B cell (primary cell): ENCODE results near the gene SMAP2. TPM values are rescaled to one million over a fixed set of nuclear protein-coding genes. Genes with fewer than 3 reads are reported as not detected.
"Not testable (repeated sequence)": the region's sequence is repeated elsewhere in the genome, so short reads cannot be mapped to it uniquely, and the experiment has no call there.

Experiments
- ATAC-seq: fragments of 200-7000 bp; cut with Tn5 transposase; one replicate; pipeline ENCODE4 v1.10.0; 2021; ENCODE audit warnings: low read depth, mild to moderate bottlenecking, moderate number of reproducible peaks, moderate library complexity
- CTCF ChIA-PET: fragments of 350-600 bp; sonication (Branson Sonifier 250); formaldehyde crosslinking; loops from one replicate; lab custom pipeline; 2021; ENCODE audit warnings: antibody characterized with exemption, inconsistent platforms; lab: Charles Lee
- POLR2A ChIA-PET: fragments of 350-600 bp; sonication (Branson Sonifier 250); formaldehyde crosslinking; loops from one replicate; lab custom pipeline; 2021; ENCODE audit warnings: antibody characterized with exemption; lab: Charles Lee
- DNase-seq: peaks from one replicate; pipeline ENCODE4 v3.0.0; 2013
- H2AFZ ChIP-seq: 2 replicates; pipeline ENCODE4 v1.6.1; 2012; ENCODE audit warnings: mild to moderate bottlenecking, low read depth, low read length; ENCODE audit not compliant: insufficient read depth, poor library complexity, severe bottlenecking
- H3K27ac ChIP-seq, 2 donors: 1 replicate in 1 of 2; 2 replicates in 1 of 2; pipeline ENCODE4 v1.5.1; 2012 to 2013; ENCODE audit warnings: low read length in 2 of 2, mild to moderate bottlenecking in 2 of 2, moderate library complexity in 1 of 2
- H3K27me3 ChIP-seq, 4 experiments: fragments of 200-600 bp in 1 of 4; sonication (generic) in 1 of 4; replicated peaks in 1 of 4; 1 replicate in 2 of 4; 2 replicates in 2 of 4; pipeline versions ENCODE4 v1.6.1 to v1.7.0; 2013 to 2016; ENCODE audit warnings: low read length in 3 of 4, mild to moderate bottlenecking in 2 of 4, mixed read lengths in 1 of 4, moderate library complexity in 1 of 4; ENCODE audit not compliant: insufficient read depth in 4 of 4, control insufficient read depth in 3 of 4; ENCODE audit errors: control extremely low read depth in 1 of 4
- H3K36me3 ChIP-seq, 2 experiments: replicated peaks in 1 of 2; 1 replicate in 1 of 2; 2 replicates in 1 of 2; pipeline versions ENCODE4 v1.6.1 to v1.7.1; 2013; ENCODE audit warnings: low read length in 1 of 2; ENCODE audit not compliant: insufficient read depth in 2 of 2, control insufficient read depth in 1 of 2; ENCODE audit errors: control extremely low read depth in 1 of 2, extremely low read depth in 1 of 2
- H3K4me1 ChIP-seq, 2 donors: fragments of 200-600 bp in 1 of 2; sonication (generic) in 1 of 2; 1 replicate in 1 of 2; 2 replicates in 1 of 2; pipeline versions ENCODE4 v1.5.1 to v1.6.1; 2013 to 2017; ENCODE audit warnings: low read length in 2 of 2; ENCODE audit not compliant: control insufficient read depth in 2 of 2, insufficient read depth in 2 of 2
- H3K4me2 ChIP-seq: replicated peaks from 2 replicates; pipeline ENCODE3; 2012; ENCODE audit warnings: mild to moderate bottlenecking, low read depth, low read length; ENCODE audit not compliant: poor library complexity, severe bottlenecking
- H3K4me3 ChIP-seq, 5 experiments: fragments of 200-600 bp in 1 of 5; sonication (generic) in 1 of 5; 1 replicate in 3 of 5; 2 replicates in 2 of 5; pipeline versions ENCODE4 v1.5.1 to v1.7.0; 2011 to 2016; ENCODE audit warnings: low read length in 4 of 5, mild to moderate bottlenecking in 4 of 5, low read depth in 2 of 5, control low read depth in 1 of 5, moderate library complexity in 1 of 5; ENCODE audit not compliant: insufficient read depth in 1 of 5; ENCODE audit errors: control extremely low read depth in 1 of 5, extremely low read depth in 1 of 5
- H3K79me2 ChIP-seq: fragments of 200-600 bp; sonication (generic); one replicate; pipeline ENCODE4 v1.6.0; 2016; ENCODE audit warnings: low read length; ENCODE audit not compliant: control insufficient read depth, insufficient read depth
- H3K9ac ChIP-seq: fragments of 200-600 bp; sonication (generic); 2 replicates; pipeline ENCODE4 v1.6.1; 2017; ENCODE audit warnings: mild to moderate bottlenecking, low read length, moderate library complexity
- H3K9me3 ChIP-seq, 3 donors: one replicate each; pipeline versions ENCODE4 v1.6.1 to v1.7.1; 2013; ENCODE audit warnings: low read length in 2 of 3; ENCODE audit not compliant: control insufficient read depth in 2 of 3, insufficient read depth in 1 of 3; ENCODE audit errors: control extremely low read depth in 1 of 3
- H4K20me1 ChIP-seq: 2 replicates; pipeline ENCODE4 v1.6.0; 2012; ENCODE audit warnings: mild to moderate bottlenecking, low read length; ENCODE audit not compliant: insufficient read depth, control insufficient read depth, poor library complexity, severe bottlenecking
- H3K27ac Mint-ChIP-seq: one replicate; pipeline ENCODE4 v1.8.0; 2021; ENCODE audit warnings: mixed read lengths
- H3K27me3 Mint-ChIP-seq: one replicate; pipeline ENCODE4 v1.8.0; 2021; ENCODE audit warnings: mixed read lengths
- H3K4me1 Mint-ChIP-seq: one replicate; pipeline ENCODE4 v1.8.0; 2021; ENCODE audit warnings: mixed read lengths
- H3K4me3 Mint-ChIP-seq: one replicate; pipeline ENCODE4 v1.8.0; 2021; ENCODE audit warnings: mixed read lengths
- H3K9me3 Mint-ChIP-seq: one replicate; pipeline ENCODE4 v1.8.0; 2022; ENCODE audit warnings: mixed read lengths; ENCODE audit not compliant: insufficient read depth
- EZH2 ChIP-seq: IDR thresholded peaks from 2 replicates; pipeline ENCODE4 v1.6.1; 2012; ENCODE audit warnings: borderline replicate concordance, low read depth, mild to moderate bottlenecking, moderate library complexity, low read length; ENCODE audit not compliant: insufficient read depth, poor library complexity, severe bottlenecking
- WGBS: methylation state at CpG from one replicate; pipeline ENCODE4 v1.1.5; 2013; ENCODE audit warnings: missing lambda C conversion rate; ENCODE audit not compliant: insufficient coverage; 5-methylcytosine and 5-hydroxymethylcytosine counted together
- intact Hi-C: fragments of 100-400 bp; cut with micrococcal nuclease; formaldehyde crosslinking; loops from one replicate; pipeline ENCODE4 v1.10.0; 2022
- polyA plus RNA-seq: library from polyadenylated mRNA; depleted of rRNA; stranded (reverse); fragments of >200 nt; gene quantifications from 2 replicates; pipeline ENCODE4 v1.2.3, GENCODE V29; 2012
- total RNA-seq, 2 donors: library from RNA; stranded (reverse); fragments of 120-200 nt in 1 of 2; gene quantifications; 1 replicate in 1 of 2; 2 replicates in 1 of 2; pipeline versions ENCODE4 v1.2.3 to v1.2.4, GENCODE V29; 2013 to 2022
- TF ChIP-seq, protein P1 (sequence below): fragments of 200-600 bp; IDR thresholded peaks from one replicate; pipeline ENCODE4 v1.8.0; 2022; ENCODE audit warnings: antibody characterized with exemption, mild to moderate bottlenecking

SMAP2 gene
- total and polyA plus RNA-seq, 2 donors (not counting 1 experiment from before 2014, with no cell fraction given), result 275 to 305 TPM

DNA sequence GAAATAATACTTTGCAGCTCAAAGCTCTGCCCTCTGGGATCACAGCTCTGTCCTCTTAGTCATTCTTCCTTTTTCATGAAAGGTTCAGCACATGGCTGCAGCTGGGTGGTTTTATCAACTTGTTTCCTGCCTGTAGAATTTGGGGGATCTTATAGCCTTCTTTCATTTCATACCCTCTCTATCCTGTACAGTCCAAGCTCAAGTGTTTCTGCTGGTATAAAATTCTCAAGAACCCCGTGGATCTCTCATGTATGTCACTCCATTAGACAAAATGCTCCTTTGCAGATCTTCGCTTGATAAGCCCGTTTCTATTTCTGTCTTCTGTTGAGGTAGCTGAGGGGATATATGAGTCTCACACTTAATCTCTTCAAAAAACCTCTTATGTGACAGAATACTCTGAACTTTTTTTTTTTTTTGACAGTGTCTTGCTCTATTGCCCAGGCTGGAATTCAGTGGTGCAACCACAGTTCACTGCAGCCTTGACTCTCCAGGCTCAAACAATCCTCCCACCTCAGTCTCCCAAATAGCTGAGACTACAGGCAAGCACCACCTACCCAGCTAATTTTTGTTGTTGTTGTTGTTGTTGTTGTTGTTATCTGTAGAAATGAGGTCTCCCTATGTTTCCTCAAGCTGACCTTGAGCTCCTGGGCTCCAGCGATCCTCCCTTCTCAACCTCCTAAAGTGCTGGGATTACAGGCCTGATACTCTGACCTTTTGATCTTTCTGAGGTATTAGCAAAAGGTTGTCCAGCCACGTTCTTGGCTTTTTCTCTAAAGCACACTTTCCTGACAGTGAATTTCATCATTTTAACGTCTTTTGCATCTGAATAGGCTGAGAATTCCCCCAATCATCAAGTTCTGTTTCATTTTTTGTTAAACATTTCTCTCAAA is 31.8 kb upstream of the SMAP2 start:
- Mint-ChIP-seq H3K27ac (peak overlapping the region; percentile 87), H3K9me3 (peaks cover 4% of the 10 kb centered on the region), H3K27me3 (no peaks in the 10 kb centered on the region), H3K4me1 (peaks cover 55% of the 10 kb centered on the region), H3K4me3 (peak overlapping the region; percentile 62)
- no peak for TF ChIP-seq EZH2
- TF ChIP-seq, protein P1, sequence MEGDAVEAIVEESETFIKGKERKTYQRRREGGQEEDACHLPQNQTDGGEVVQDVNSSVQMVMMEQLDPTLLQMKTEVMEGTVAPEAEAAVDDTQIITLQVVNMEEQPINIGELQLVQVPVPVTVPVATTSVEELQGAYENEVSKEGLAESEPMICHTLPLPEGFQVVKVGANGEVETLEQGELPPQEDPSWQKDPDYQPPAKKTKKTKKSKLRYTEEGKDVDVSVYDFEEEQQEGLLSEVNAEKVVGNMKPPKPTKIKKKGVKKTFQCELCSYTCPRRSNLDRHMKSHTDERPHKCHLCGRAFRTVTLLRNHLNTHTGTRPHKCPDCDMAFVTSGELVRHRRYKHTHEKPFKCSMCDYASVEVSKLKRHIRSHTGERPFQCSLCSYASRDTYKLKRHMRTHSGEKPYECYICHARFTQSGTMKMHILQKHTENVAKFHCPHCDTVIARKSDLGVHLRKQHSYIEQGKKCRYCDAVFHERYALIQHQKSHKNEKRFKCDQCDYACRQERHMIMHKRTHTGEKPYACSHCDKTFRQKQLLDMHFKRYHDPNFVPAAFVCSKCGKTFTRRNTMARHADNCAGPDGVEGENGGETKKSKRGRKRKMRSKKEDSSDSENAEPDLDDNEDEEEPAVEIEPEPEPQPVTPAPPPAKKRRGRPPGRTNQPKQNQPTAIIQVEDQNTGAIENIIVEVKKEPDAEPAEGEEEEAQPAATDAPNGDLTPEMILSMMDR, result no peak
- Histone ChIP-seq H4K20me1 (no peaks in the 10 kb centered on the region), H3K27ac (peak overlapping the region; percentile 55 to 76), H3K9me3 (no peaks in the 10 kb centered on the region), H3K4me3 (peak overlapping the region in 1 of 5 experiments; percentile 17), H3K4me2 (peak overlapping the region; percentile 41), H3K9ac (peak overlapping the region; percentile 11), H3K79me2 (peaks cover 60% of the 10 kb centered on the region), H3K4me1 (peaks cover 40 to 48% of the 10 kb centered on the region in 2 donors), H3K27me3 (no peaks in the 10 kb centered on the region), H3K36me3 (no peaks in the 10 kb centered on the region), H2AFZ (peak overlapping the region; percentile 58)
- POLR2A ChIA-PET, result interaction anchor here (0.6 to 1.9 kb wide), 6 partner anchors 24 to 513 kb away, joined by 3 to 7 read pairs (median 4); no protein-coding TSS in a partner anchor
- 66% methylated on average over 3 of the region's 6 CpGs for WGBS
- ATAC-seq (no peak), DNase-seq (peak; percentile 28)
- CTCF ChIA-PET, result interaction anchor here (0.6 to 11.4 kb wide), 20 partner anchors 10 to 261 kb away, joined by 3 to 304 read pairs (median 6); partner anchors contain the start of genes COL9A2 and SMAP2
- intact Hi-C loops, result no loop called here

DNA sequence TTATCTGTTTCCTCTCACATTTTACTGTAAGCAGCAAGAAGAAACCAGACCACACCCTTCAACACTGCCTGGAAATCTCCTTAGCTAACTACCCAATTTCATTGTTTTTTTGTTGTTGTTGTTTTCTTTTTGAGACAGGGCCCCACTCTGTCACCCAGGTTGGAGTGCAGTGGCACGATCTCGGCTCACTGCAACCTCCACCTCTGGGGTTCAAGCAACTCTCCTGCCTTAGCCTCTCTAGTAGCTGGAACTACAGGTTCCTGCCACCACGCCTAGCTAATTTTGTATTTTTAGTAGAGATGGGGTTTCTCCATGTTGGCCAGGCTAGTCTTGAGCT is 31.2 kb upstream of the SMAP2 start:
- peak overlapping the region; percentile 41 for H3K4me2 ChIP-seq
- H3K4me1 Mint-ChIP-seq, result peaks cover 55% of the 10 kb centered on the region
- H3K27me3 Mint-ChIP-seq, H3K36me3 ChIP-seq, ATAC-seq, H4K20me1 ChIP-seq, H3K9me3 Mint-ChIP-seq, intact Hi-C loops, H3K4me3 ChIP-seq, H3K27me3 ChIP-seq, H3K9me3 ChIP-seq: not testable (repeated sequence)
- DNase-seq, result peak; percentile 21
- peaks cover 64% of the 10 kb centered on the region for H3K79me2 ChIP-seq
- peak overlapping the region; percentile 55 to 76 for H3K27ac ChIP-seq
- CTCF ChIA-PET, result interaction anchor here (1.1 to 11.4 kb wide), 13 partner anchors 9 to 262 kb away, joined by 5 to 304 read pairs (median 8); partner anchors contain the start of gene COL9A2
- H3K27ac Mint-ChIP-seq, result peak overlapping the region; percentile 79
- POLR2A ChIA-PET, result interaction anchor here (0.6 to 1.9 kb wide), 2 partner anchors 32 to 512 kb away, joined by 5 to 7 read pairs; no protein-coding TSS in a partner anchor
- H2AFZ ChIP-seq, result peak overlapping the region; percentile 53
- H3K4me3 Mint-ChIP-seq, result peak overlapping the region; percentile 62
- peak overlapping the region; percentile 11 for H3K9ac ChIP-seq
- no CpG with 5 or more reads among the region's 3 CpGs for WGBS
- peaks cover 40 to 48% of the 10 kb centered on the region in 2 donors for H3K4me1 ChIP-seq
